GM18907 (cell line): Measurements from ENCODE around the gene RAD51B.

Experiments used
- ATAC-seq: cut with Tn5 transposase; IDR thresholded peaks from one replicate; pipeline ENCODE4 v1.9.1; 2021; ENCODE audit warnings: mild to moderate bottlenecking, moderate library complexity; ENCODE audit not compliant: unreplicated experiment

The RAD51B gene

DNA sequence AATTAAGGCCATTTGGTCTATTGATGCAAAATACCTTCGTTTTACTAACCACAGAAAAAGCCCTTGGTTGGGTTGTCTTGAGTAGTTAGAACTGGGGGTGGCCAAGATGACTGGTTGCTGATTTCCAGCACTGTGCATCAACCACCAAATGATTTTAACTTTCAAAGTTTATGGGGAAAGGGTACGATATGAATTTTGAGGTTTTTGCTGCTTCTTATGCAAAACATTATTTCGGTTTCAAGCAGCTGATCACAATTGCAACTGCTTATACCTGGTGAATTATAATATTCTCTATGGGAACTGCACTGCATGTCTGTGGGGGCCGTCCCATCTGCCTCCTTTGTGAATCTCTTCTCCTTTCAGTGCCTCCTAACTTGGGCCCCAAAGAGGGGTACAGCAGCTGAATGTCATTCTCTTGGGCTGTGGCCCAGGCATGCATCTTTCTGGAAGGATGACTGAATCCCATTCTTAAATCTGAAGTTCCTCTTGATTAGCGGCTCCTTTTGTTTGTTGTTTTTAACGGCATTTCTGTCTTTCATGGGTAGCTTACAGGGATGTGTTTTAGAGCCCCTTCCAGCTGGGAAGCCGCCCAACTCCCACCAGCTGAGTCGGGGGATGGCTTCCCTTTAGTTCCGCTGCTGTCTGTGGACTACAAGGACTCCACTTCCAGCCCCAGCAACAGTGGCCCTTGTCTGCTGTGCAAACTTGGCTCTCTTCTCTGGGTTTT lies 493.5 kb downstream of the RAD51B start:
- ATAC-seq = peak; percentile 88

DNA sequence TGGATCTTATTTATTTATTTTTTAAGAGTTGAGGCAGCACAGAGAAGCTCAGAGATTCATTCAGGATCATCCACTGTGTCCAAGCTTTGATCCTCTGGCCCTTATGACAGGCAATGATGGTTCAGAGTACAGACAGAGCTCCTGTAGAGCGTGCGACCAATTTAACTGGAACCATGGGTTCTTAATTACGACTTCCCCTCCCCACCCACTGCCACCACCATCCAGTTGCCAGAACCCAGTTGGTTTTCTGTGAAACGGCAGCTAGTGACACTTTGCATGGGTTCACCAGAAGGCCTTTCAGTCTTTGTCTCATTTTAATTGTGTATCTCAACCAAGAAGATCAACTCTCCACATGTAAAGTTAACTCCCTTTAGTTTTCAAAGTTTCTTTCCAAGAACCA lies 495.1 kb downstream of the RAD51B start:
- ATAC-seq = no peak

DNA sequence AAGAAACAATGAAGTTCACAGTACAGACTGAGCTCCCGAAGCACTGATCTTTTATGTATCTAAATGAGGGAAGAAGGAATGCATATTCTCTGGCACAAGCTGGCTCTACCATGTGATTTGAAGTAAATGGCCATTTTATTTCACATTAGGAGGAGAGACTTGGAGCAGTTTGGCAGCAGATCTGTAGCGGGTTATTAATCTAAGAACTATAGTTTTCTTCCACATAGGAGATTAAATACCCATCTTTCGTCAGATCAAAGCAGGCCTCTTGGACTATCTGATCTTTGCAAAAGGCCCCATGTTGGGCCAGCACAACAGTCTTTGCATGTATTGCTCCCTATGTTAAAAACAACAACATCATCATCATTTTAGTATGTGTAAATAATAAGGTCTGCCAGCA lies 495.5 kb downstream of the RAD51B start:
- ATAC-seq = no peak

DNA sequence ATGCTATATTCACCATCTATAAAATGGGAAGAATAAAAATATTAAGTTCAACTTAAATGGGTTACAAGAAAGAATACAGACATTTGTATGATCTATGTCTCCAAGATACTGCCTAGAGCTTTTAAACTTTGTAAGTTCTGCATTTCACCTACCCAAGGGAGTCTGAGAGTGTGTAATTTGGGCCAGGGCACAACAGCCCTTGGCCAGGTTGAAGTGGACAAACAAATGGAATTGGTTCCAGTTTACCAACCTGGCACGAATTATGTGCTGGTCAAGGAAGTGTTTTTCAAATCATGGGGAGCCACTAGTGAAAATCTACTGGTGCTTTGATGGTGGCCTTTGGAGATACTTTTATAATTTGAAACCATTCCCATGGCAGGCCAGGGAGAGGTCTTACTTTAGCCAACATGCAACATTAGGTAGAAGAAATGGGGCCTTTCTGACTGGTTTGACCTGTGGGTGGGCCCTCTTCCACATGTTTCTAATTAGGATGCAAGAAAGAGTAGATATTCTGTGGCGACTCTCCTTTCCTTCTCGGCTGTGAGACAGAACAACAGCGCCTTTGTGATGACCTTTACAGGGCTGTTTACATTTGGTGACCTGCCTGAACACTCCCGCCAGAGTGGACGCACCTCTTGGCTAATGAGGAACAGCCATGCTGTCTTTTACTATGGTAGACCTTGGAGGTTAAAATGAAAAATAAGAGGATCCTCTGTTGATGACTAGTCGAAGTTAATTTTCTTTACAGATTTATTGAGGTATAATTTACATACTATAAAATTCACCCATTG lies 496.7 kb downstream of the RAD51B start:
- ATAC-seq = no peak

DNA sequence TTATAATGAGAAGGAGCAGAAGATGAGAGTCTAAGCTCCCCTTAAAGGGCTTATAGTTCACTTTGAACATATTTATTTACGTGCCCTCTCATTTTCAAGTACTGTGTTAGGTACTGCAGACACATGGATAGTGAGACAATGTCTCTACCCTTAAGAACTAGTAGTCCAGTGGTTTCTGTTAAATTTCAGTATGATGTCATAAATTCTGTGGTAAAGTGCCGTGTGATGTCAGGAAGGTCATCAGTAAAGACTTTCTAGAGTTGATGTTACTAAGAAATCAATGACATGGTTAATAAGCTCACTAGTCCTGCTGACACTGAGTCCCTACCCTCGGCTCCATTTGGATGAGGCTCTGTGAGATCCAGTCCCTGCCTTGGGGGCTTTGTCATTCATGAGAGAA lies 497.7 kb downstream of the RAD51B start:
- no peak for ATAC-seq

DNA sequence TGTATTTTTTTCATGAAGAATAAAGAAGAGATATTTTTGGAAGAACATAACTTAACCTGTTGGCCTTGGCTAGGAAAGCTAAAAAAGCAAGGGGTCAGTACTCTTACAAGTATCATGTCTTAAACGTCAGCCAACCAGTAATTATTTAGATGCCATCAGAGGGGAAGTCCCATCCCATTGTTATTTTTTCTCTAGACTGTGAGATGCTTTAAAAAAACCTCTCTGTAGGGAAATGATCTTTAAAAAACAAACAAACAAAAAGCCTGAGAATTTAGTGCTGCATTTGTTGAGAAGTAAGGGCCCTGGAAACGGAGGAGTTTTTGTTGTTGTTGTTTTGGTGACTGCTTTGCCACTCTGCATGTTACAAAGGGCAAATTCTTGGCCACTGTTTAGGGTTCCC lies 499.2 kb downstream of the RAD51B start:
- ATAC-seq = no peak

DNA sequence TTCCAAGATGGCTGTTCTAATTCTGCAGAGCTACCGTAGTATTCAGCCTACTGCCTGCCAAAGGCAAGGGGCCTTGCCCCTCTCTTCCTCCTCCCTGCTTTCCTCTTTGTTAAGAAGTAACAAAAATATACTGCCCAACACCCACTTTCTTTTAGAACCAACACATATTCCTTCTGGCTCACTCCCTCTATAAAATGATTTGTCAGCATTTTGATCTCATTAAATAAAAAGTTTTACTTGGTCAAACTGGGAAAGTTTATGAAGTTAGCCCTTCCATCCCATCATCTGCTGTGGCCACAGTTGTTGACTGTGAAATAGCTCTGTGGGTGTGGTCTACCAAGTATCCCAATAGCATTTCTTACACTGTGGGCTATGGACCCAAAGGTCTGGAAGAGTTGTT lies 500.9 kb downstream of the RAD51B start:
- no peak for ATAC-seq

DNA sequence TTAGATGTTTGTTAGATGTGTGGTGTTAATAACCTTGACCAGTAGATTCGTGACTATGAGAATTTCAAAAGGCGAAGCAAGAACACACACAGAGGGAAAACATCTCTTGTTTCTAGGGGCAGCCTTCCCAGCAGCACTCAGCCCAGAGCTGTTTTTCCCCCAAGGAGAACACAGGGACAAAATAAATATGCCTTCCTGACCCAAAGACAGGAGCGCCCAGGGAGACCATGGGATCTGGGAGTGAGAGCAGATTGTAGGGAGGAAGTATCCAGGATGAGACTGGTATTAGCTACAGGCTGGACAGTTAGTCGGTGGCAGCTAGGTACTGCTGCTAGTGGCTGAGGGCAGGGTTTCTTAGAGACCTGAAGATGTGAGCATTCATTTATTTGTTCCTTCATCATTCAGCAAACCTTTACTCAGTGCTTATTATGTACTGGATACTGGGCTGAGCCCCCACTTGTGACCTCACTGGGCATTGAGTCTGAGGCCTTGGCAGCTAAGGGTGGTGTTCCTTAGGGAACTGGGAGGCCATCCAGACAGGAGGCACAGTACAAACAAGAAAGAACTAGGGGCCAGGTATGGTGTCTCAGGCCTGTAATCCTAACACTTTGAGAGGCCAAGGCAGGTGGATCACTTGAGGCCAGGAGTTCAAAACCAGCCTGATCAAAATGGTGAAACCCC lies 503.5 kb downstream of the RAD51B start:
- ATAC-seq = no peak

DNA sequence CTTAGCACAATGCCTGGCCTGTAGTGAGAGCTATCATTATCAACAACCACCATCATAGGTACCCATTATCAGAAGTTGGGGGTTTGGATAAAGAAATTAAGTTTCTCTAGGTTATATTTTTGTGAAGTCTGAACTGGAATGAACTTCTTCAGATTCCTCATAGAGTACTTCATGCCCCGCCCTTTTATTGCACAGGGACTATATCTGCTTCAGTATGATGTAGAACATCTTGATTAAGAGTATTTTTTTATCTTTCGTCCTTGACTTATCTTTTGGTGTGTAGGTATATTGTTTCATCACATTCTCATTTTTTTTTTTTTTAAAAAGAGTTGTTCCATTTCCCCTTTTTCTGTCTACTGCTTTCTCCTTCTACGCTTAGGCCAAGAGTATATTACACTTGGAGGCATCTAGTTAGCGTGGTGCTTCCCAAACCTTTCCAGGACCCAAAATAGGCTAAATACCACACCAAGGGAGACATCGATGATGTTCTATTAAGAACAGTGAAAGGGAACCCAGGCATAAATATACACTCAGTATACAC lies 505.8 kb downstream of the RAD51B start:
- ATAC-seq = no peak

DNA sequence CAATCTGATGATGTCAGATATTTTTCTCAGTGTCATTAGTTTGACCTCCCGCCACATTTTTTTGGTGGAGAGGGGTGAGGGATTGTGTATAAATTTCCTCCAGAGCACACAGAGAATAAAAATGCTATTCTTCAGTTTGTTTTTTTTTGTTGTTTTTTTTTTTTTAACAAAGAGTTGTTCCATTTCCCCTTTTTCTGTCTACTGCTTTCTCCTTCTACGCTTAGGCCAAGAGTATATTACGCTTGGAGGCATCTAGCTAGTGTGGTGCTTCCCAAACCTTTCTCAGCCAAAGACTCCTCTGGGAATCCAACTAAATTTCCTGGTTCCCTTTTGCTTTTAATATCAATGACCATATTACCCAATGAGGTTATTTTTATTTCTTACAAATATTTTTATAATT lies 507.7 kb downstream of the RAD51B start:
- no peak for ATAC-seq

DNA sequence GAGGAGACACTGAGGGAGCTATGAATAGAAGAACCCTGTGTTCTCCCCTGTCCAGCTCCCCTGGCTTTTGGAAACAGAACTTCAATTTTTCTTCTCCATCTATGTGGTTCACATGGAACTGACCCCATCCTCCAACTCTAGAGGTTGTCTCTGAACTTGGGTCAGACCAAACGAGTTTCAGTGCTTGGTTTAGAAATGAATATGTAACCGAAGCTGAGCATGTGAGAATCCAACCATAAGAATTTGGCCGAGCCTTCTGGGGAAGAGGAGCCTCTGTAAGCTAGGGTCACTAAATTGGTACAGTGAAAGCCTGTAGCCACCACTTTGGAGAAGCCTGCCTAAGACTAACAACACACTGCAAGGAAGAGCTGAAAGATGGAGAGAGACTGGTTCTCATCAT lies 508.9 kb downstream of the RAD51B start:
- peak; percentile 75 for ATAC-seq

DNA sequence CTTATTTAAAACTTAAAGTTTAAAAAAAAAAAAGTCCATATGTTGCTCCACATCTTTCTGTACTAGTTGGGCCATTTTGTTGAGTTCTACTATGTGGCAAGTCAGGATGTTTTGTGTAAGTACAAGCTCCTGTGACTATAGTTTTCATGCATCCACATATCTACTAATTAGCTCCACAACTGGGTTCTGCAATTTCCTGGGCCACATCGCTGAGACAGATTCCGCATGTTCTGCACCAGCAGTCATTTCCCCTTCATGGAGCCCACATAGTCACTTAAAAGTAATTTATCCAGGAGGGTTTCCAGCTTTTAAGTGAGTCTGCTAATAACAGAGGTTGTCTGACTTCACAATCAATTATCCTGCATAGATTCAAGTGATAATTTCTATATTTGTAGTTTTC lies 511.8 kb downstream of the RAD51B start:
- no peak for ATAC-seq

DNA sequence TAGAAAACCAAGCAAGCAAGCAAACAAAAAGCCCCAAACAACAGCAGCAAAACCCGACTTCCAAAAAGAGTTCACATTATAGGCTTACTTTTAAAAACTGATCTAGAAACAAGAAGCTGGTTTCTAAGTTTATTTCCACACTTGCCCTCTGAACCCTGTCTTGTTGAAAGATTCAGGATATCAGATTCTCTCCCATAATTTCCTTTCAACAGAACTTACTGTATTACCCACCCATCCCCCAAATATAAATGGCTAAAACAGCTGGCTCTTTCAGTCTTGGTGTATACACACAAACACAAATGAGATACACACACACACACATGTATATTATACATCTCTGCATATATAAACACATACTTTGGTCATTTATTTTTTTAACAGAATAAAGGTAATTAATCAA lies 512.4 kb downstream of the RAD51B start:
- no peak for ATAC-seq

DNA sequence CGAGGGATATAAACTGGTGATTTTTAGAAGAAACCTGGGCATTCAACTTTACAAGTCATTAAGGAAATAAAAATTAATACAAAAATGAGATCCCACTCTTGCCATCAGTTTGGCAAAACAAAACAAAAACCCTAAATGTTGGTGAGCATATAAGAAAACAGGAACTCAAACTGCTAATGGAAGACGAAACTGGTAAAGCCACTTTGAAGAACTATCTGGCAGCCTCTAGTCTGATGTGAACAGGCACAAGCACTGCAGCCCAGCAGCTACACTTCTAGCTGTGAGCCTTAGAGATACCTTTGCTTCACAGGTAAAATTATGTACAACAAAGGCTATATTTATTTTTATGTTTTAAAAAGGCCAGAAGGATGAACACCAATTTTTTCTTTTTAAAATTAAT lies 513.7 kb downstream of the RAD51B start:
- ATAC-seq = no peak

DNA sequence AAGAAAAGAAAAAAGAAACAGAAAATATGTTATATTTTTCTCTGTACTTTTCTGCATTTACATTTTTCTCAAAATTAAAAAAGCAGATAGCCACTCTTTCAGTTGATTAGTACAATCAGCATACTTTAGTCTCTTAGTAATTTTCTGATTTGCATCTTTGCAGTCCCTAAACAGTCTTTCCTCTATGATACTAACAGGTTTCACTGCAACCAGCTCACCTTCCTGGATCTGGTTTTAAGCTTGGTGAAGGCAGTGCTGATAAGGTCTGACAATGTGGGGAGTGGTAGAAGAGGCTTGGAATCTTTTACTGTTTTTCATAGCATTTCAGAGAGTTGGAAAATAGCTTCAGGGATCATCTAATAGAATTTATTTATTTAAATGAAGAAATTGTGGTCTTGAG lies 515.7 kb downstream of the RAD51B start:
- no peak for ATAC-seq

DNA sequence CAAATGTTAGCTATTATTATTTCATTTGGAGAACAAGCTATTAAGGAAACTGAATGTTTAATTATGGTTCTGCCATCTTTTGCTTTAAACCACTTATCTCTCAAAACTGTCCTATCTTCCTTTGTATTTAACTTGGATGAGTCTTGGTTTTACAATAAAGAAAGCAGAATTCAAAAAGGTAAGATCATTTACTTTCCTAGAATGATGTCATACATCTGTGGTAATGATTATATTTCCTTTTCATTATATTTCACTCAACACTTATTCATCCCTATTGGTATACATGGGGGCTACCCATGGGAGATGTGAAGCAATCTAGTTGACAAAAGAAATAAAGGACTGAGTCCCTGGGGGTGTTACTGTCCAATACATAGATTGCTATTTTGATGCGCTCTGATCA lies 516.6 kb downstream of the RAD51B start:
- no peak for ATAC-seq

DNA sequence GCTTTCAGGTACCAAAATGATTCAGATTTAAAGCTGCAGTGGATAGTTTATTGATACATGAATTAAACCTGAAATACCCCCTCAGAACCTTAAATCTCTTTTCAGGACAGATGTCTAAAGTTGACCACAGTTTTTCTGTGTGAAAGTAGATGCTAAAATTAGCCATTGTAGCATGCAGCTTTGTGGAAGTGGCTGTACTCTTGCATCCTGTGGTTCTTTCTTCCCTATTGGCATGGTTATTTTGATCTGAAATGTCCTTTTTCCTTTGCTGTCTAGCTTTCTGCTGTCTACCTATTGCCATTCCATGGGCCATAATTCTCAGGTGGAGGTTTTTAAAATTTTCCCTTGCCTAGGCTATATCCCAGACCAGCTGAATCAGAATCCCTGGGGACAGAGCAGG lies 517.7 kb downstream of the RAD51B start:
- ATAC-seq = no peak

DNA sequence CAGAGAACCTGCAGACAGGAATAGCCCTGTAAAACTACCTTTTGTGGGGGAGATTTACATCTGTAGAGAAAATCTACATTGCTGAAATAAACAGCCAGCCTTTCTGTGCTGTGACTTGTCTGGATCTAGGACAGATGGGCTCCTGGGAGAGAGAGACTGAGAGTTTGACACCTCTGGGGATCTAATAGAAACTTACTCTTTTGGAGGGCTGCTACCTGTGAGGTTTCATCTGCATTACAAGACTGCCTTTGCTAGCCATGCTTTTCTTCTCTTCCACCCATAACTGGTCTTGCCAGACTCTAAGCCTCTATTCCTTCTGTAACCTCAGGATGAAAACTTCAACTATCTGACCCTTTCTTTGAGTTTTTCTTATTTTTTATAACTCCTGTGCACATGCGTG lies 520.7 kb downstream of the RAD51B start:
- no peak for ATAC-seq

DNA sequence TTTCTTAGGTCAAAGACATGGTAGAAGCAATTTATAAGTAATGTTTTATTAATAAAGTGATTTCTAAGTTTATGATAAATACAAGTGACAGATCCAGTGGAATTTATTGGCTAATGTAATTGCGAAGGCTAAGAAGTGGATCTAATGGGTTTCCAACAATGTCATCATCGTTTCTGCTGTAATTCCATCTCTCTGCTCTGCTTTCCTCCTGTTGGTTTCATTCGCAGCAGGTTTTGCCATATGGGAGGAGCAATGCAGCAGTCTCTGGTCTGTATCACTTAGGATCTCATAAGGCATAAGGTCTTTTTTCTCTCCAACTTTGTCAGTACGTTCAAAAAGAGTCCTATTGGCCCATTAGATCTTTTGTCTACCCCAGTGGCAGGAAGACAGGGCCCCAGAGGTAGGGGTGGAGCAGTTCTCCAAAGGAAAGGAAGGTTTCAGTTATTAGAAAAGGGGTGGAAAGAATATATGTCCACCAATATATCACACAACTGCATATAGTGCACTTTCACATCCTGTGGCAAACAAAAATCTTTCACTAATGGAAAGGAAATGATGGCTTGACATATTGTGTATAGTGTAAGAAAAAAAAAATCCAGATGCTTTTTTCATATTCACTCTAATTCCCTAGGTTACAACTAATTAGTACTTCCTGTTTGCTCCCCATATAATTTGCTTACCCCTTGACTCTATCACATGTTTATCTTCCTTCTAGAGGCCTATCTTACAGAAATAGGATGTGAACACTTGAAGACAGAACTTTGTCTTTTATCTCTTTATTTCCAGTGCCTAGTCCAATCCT lies 522.0 kb downstream of the RAD51B start:
- ATAC-seq = peak; percentile 72

DNA sequence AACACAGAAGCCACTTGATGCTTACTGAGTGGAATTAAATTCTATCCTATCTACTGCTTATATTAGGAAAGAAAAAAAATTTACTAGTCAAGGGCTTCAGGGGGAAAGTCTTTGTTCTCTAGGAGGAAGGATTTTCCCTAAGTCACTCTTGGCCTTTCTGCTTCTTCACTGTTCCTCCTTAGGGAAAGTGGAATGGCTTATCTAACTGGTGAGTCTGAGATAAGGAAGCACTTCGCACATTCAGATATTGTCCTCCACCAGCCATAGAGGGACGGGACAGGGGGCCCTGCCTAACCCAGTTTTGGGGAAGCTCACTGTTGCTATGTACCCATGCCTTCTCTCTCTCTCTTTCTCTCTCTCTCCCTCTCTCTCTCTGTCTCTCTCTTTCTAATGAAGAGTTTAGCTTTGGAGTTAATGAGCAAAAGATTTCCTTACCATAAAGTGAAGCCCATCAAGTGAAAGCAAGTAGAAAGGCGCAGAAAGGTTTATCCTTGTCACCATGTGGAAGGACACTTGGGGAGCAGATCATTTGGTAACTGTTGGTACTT lies 522.7 kb downstream of the RAD51B start:
- peak; percentile 4 for ATAC-seq
